Neural cell (in vitro differentiated cells): ENCODE measurements around the gene MPPED1. TPM values are rescaled to one million over a fixed set of nuclear protein-coding genes. Genes with fewer than 3 reads are reported as not detected.

ENCODE experiments used
- H2AFZ ChIP-seq: fragments of 200-600, 300-800 bp; sonication (generic), shearing (Covaris generic); 2 replicates; pipeline ENCODE4 v1.6.0; 2014; ENCODE audit warnings: low read depth, mild to moderate bottlenecking, antibody characterized with exemption, low read length, moderate library complexity
- H3F3A ChIP-seq: fragments of 200-600 bp; shearing (Covaris generic); 2 replicates; pipeline ENCODE4 v1.6.1; 2016; ENCODE audit warnings: mild to moderate bottlenecking, moderate library complexity, mixed read lengths, antibody characterized with exemption, low read length; ENCODE audit not compliant: insufficient read depth, poor library complexity, severe bottlenecking
- H3K27ac ChIP-seq: fragments of 200-600, 300-800 bp; sonication (generic), shearing (Covaris generic); 2 replicates; pipeline ENCODE4 v1.5.1; 2014; ENCODE audit warnings: mild to moderate bottlenecking, low read length, moderate library complexity
- H3K27me3 ChIP-seq: fragments of 300-800, 200-600 bp; sonication (generic), shearing (Covaris generic); 2 replicates; pipeline ENCODE4 v1.6.0; 2014; ENCODE audit warnings: mild to moderate bottlenecking, low read depth, low read length, moderate library complexity; ENCODE audit not compliant: insufficient read depth
- H3K36me3 ChIP-seq: fragments of 300-800, 200-600 bp; sonication (generic), shearing (Covaris generic); 2 replicates; pipeline ENCODE4 v1.5.1; 2014; ENCODE audit warnings: mild to moderate bottlenecking, antibody characterized with exemption, low read length, moderate library complexity; ENCODE audit not compliant: insufficient read depth
- H3K4me2 ChIP-seq: fragments of 300-800, 200-600 bp; sonication (generic), shearing (Covaris generic); 2 replicates; pipeline ENCODE4 v1.6.0; 2014; ENCODE audit warnings: mild to moderate bottlenecking, low read length
- H3K4me3 ChIP-seq: fragments of 300-800, 200-600 bp; sonication (generic), shearing (Covaris generic); 2 replicates; pipeline ENCODE4 v1.5.1; 2014; ENCODE audit warnings: mild to moderate bottlenecking, low read length, moderate library complexity
- H3K79me2 ChIP-seq: fragments of 200-600 bp; shearing (Covaris generic); replicated peaks from 2 replicates; pipeline ENCODE4 v1.6.0; 2014; ENCODE audit warnings: mild to moderate bottlenecking, low read length, moderate library complexity; ENCODE audit not compliant: insufficient read depth
- H3K9ac ChIP-seq: fragments of 300-800, 200-600 bp; sonication (generic), shearing (Covaris generic); 2 replicates; pipeline ENCODE4 v1.6.1; 2016; ENCODE audit warnings: mild to moderate bottlenecking, low read length, mixed read lengths
- H3K9me2 ChIP-seq: fragments of 200-600 bp; shearing (Covaris generic); 2 replicates; pipeline ENCODE4 v1.6.1; 2016; ENCODE audit warnings: mild to moderate bottlenecking, low read length, mixed read lengths; ENCODE audit not compliant: insufficient read depth
- H3K9me3 ChIP-seq: fragments of 200-600, 300-800 bp; sonication (generic), shearing (Covaris generic); 2 replicates; pipeline ENCODE4 v1.6.1; 2016; ENCODE audit warnings: mild to moderate bottlenecking, mixed run types, low read length, moderate library complexity, mixed read lengths
- H4K20me1 ChIP-seq: fragments of 200-600 bp; shearing (Covaris generic); 2 replicates; pipeline ENCODE4 v1.6.1; 2016; ENCODE audit warnings: mild to moderate bottlenecking, mixed run types; ENCODE audit not compliant: insufficient read depth
- EP300 ChIP-seq: fragments of 450-650 bp; conservative IDR thresholded peaks from 2 replicates; pipeline ENCODE4 v1.6.1; 2014; ENCODE audit warnings: antibody characterized with exemption, mild to moderate bottlenecking, moderate library complexity; ENCODE audit not compliant: poor library complexity, severe bottlenecking
- EZH2 ChIP-seq: fragments of 200-600, 300-800 bp; shearing (Covaris generic), sonication (generic); IDR thresholded peaks from 2 replicates; pipeline ENCODE4 v1.6.1; 2014; ENCODE audit warnings: antibody characterized with exemption, low read length, borderline replicate concordance, mild to moderate bottlenecking; ENCODE audit not compliant: insufficient read depth, poor library complexity, severe bottlenecking
- MXI1 ChIP-seq: fragments of 450-650 bp; conservative IDR thresholded peaks from 2 replicates; pipeline ENCODE4 v1.6.1; 2014; ENCODE audit warnings: antibody characterized with exemption, mild to moderate bottlenecking; ENCODE audit not compliant: poor library complexity, severe bottlenecking
- POLR2AphosphoS5 ChIP-seq: IDR thresholded peaks from 2 replicates; pipeline ENCODE4 v1.6.1; 2012
- RAD21 ChIP-seq: fragments of 450-650 bp; conservative IDR thresholded peaks from 2 replicates; pipeline ENCODE4 v1.6.1; 2014; ENCODE audit warnings: antibody characterized with exemption, mild to moderate bottlenecking, moderate library complexity
- REST ChIP-seq: IDR thresholded peaks from 2 replicates; pipeline ENCODE4 v1.6.1; 2012; ENCODE audit warnings: borderline replicate concordance
- SMC3 ChIP-seq: fragments of 450-650 bp; conservative IDR thresholded peaks from 2 replicates; pipeline ENCODE4 v1.6.1; 2014; ENCODE audit warnings: antibody characterized with exemption, mild to moderate bottlenecking, moderate library complexity; ENCODE audit not compliant: poor library complexity
- TAF1 ChIP-seq: IDR thresholded peaks from 2 replicates; pipeline ENCODE4 v1.6.1; 2012; ENCODE audit warnings: low read depth
- polyA plus RNA-seq: library from polyadenylated mRNA; depleted of rRNA; stranded (reverse); fragments of >200 nt; gene quantifications from 2 replicates; pipeline ENCODE4 v1.2.3, GENCODE V29; 2014
- TF ChIP-seq, protein P1 (sequence below): fragments of 450-650 bp; IDR thresholded peaks from 2 replicates; pipeline ENCODE4 v1.5.1; 2014; ENCODE audit warnings: antibody characterized with exemption, mild to moderate bottlenecking, moderate library complexity; ENCODE audit not compliant: poor library complexity, severe bottlenecking

The MPPED1 gene
- polyA plus RNA-seq, 1 donor from 2014 or later = 33.4 TPM

GRCh38 chr22:43467216-43467940 lies 55.6 kb downstream of the MPPED1 start:
- no peaks in the 10 kb centered on the region for H3K36me3 ChIP-seq

DNA sequence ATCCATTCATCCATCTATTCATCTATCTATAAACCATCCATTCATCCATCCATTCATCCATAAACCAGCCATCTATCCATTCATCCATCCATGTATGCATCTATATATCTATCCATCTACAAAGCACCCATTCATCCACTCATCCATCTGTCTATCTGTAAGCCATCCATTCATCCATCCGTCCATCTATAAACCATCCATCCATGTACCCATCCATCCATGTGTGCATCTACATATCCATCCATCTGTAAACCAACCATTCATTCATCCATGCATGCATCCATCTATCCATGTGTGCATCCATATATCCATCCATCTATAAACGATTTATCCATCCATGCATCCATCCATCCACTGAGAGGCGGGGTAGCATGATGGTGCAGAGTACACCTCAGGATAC lies 58.4 kb downstream of the MPPED1 start:
- no peak overlapping the region for H2AFZ ChIP-seq
- H3K9me3 ChIP-seq = no peaks in the 10 kb centered on the region
- no peak overlapping the region for H3K4me2 ChIP-seq
- H3K27ac ChIP-seq = no peak overlapping the region
- H3K79me2 ChIP-seq = no peaks in the 10 kb centered on the region
- H3K36me3 ChIP-seq = no peaks in the 10 kb centered on the region
- H4K20me1 ChIP-seq = no peaks in the 10 kb centered on the region
- no peaks in the 10 kb centered on the region for H3K27me3 ChIP-seq
- no peak overlapping the region for H3K4me3 ChIP-seq
- H3K9ac ChIP-seq = no peak overlapping the region
- no peaks in the 10 kb centered on the region for H3K9me2 ChIP-seq
- H3F3A ChIP-seq = no peaks in the 10 kb centered on the region
- TF ChIP-seq MXI1 (no peak), EP300 (no peak), EZH2 (no peak), TAF1 (no peak), REST (no peak)
- TF ChIP-seq, protein P1, sequence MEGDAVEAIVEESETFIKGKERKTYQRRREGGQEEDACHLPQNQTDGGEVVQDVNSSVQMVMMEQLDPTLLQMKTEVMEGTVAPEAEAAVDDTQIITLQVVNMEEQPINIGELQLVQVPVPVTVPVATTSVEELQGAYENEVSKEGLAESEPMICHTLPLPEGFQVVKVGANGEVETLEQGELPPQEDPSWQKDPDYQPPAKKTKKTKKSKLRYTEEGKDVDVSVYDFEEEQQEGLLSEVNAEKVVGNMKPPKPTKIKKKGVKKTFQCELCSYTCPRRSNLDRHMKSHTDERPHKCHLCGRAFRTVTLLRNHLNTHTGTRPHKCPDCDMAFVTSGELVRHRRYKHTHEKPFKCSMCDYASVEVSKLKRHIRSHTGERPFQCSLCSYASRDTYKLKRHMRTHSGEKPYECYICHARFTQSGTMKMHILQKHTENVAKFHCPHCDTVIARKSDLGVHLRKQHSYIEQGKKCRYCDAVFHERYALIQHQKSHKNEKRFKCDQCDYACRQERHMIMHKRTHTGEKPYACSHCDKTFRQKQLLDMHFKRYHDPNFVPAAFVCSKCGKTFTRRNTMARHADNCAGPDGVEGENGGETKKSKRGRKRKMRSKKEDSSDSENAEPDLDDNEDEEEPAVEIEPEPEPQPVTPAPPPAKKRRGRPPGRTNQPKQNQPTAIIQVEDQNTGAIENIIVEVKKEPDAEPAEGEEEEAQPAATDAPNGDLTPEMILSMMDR = no peak

More at GRCh38 chr22:43467216-43467940, 55.6 kb downstream of the MPPED1 start:
- Histone ChIP-seq H3K79me2 (no peaks in the 10 kb centered on the region), H3F3A (no peaks in the 10 kb centered on the region), H2AFZ (no peak overlapping the region), H3K27ac (peak overlapping the region; percentile 63), H3K9me2 (no peaks in the 10 kb centered on the region), H3K4me3 (peak overlapping the region; percentile 48), H3K27me3 (no peaks in the 10 kb centered on the region), H4K20me1 (no peaks in the 10 kb centered on the region), H3K4me2 (no peak overlapping the region), H3K9me3 (no peaks in the 10 kb centered on the region), H3K9ac (peak overlapping the region; percentile 30)
- no peak for TF ChIP-seq MXI1
- peak; percentile 39 for TF ChIP-seq EP300
- peak; percentile 7 for TF ChIP-seq RAD21
- TF ChIP-seq EZH2 = no peak
- no peak for TF ChIP-seq TAF1
- TF ChIP-seq SMC3 = no peak
- TF ChIP-seq REST = peak; percentile 96
- TF ChIP-seq, protein P1 = no peak
- peak; percentile 40 for TF ChIP-seq POLR2AphosphoS5
